GM21825 (cell line): ENCODE data around the gene CDC42BPG.
"Not testable (repeated sequence)": the region's sequence is repeated elsewhere in the genome, so short reads cannot be mapped to it uniquely, and the experiment has no call there.

Experiments used
- ATAC-seq: cut with Tn5 transposase; IDR thresholded peaks from one replicate; pipeline ENCODE4 v1.9.1; 2021; ENCODE audit warnings: mild to moderate bottlenecking, moderate library complexity; ENCODE audit not compliant: unreplicated experiment

The CDC42BPG gene

DNA sequence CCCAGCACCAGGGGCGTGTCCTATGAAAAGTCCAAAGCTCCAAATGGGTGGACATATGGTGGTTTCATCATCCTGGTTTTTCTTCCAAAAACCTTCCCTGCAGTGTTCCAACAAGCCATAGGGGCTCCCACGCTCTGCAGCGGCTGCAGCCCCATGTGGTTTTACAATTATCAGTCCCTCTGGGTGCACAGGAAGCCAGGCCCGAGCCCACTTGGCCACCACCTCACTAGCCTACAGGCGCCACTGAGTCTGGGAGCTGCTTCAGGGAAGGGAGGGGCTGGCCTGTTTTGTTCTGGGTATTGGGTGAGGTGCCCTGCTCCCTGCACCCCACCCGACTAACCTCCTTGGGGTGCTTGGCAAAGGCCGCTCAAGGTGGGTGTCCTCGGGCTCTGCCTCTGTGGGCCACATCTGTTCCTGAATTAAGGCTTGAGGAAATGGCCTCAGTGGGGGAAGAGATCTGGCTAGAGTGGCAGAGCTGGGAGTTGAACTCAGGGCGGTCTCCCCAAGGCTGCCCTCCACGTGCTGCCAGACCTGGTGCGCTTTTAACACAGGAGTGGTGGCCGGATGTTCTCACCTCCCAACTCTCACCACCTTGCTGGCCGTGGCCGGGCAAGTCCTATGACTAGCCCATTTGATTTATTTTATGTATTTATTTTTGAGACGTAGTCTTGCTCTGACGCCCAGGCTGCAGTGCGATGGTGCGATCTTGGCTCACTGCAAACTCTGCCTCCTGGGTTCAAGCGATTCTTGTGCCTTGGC lies 5.3 kb upstream of the CDC42BPG start:
- no peak for ATAC-seq

DNA sequence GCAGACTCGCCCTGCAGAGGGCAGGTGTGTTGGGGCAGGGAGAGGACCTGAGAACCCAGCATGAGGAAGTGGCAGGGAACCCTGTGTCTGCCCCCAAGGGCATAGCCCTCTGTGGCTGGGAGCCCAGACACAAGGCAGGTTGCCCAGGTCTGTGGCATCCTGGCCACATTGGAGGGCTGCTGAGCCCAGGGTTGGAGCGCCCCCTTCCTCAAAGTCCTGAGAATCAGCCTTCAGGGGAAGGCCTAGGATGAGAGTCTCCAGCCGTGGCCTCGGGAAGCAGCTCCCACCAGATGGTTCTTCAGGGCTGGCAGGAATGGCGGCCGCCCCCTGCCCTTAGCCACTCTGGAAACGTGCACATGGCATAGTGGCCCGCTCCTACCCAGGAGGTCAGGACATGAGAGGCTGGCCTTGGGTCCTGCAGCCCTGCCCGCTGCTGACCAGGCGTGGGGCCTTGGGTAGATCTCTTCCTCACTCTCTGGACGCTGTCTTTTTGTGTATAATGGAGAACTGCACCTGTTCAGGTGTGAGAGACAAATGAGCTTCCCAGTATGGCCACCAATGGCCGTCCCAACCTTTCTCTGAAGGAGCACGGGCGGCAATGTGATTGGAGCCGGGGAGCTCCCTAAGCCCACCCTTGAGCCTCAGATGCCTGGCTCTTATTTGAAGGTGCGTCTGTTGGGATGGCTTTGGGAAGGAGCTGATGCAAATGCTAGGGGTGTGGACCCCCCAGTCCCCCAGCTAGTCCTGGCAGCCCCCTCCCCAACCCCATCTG lies 4.6 kb upstream of the CDC42BPG start:
- no peak for ATAC-seq

DNA sequence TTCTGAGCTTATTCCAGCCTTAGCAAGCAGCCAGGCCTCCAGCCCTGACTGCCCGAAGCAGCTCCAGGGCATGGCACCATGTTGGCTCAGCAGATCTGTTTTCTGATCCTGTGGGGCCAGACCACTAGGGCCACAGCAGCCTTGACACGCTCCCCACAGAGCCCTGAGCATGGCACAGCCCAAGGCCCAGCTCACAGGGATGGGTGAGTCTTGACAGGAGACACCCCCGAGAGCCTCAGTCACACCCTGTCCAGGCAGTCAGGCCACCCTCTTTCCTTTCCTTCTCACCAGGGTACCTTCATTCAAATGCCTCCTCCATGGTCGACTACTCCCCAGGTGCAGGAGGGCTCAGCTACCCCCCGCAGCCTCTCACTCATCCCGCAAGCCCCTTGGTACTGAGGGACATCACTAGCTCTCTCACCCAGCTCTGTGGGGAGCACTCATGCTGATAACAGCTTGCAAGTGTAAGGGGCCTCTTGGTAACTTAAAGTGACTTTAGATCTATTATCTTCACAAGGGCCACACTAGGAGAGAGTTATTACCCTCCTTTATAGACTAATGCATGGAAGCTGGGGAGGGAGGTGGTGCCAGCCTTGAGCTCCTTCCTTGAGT lies 3.9 kb upstream of the CDC42BPG start:
- no peak for ATAC-seq

DNA sequence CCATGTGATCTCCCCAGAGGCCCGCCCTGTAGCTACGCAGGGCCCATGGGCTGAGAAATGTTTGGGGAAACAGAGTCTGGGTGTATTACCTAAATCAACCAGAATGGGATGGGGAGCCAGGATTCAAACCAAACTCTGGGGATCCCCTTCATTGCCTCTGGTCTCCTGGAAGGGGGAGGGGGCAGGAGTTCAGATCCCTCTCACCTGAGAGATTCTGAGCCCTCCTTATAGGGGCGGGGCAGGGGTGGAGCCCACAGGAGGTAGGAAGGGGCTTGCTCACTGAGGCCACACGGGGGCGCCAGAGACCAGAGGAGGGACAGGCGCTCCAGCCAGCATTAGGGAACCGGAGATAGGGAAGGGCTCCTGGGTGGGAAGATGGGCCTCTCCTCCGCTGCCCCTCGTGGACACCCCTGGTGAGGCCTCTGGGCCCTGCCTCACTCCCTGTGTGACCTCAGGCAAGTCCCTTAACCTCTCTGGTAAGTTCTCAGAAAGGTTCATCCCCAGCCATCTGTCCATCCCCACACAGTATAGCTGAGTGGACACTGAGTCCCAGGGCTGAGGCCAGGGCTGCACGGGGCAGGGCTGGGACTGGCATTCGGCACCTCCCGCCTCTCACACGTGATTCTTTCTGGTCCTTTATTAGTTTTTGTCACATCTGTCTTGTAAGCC lies 2.7 kb upstream of the CDC42BPG start:
- ATAC-seq: no peak

DNA sequence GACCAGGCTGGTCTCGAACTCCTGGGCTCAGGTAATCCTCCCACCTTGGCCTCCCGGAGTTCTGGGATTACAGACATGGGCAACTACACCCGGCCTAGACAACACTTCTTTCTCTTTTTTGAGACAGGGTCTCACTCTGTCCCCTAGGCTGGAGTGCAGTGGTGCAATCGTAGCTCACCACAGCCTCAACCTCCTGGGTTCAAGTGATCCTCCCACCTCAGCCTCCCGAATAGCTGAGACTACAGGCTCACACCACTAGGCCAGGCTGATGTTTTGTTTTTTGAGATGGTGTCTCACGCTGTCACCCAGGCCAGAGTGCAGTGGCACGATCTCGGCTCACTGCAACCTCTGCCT lies 1.3 kb upstream of the CDC42BPG start:
- ATAC-seq: not testable (repeated sequence)

DNA sequence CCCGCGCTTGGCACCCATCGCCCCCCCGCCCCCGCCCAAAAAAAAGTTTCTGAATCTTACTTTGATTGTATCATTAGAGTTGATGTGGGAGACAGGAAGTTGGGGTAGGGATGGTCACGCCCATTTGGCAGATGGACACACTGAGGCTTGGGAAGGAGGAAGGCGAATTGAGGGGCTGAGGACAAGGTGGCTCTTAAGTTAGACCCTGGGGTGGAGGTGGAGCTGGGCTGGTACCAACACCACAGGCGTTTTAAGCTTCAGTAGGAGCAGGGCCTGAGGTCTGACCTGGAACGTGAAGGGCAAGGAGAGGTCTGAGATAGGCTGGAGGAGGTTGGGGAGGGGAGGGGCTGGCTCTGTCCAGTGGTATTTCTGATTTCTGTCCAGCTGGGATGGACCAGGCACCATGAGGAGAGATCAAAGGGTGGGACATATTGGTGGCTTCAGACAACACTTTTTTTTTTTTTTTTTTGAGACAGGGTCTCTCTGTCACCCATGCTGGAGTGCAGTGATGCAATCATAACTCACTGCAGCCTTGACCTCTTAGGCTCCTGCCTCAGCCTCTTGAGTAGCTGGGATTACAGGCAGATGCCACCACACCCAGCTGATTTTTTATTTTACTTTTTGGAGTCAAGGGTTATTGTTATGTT lies 799 bp upstream of the CDC42BPG start:
- no peak for ATAC-seq

DNA sequence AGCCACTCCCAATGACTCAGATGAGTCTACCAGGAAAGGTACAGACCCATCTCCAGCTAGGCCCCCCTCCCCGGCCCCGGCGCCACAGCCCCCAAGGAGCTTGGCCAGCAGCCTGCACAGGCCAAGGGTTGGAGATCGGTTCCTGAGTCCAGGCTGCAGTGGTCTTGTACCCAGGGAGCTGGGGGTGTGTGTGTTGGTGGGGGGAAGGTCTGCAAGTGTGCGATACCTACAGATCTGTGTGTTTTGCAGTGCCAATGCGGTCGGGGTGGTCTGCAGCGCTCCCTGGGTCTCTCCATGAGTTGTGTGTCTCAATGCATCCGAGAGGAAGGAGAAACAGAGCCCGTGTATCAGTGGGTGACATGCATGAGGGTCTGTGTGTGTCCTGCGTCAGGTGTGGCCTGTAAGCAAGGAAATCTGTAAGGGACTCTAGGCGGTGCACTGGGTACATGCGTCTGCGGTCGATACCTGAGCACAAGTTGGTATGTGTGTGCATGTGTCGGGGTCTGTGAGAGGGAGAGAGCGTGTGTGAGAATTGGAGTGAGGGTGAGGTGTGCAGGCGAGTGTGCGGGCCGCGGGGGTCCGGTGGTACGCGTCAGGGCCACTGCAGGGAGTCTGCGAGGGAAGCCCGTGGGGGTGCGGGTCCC lies 645 bp downstream of the CDC42BPG start:
- ATAC-seq: no peak

DNA sequence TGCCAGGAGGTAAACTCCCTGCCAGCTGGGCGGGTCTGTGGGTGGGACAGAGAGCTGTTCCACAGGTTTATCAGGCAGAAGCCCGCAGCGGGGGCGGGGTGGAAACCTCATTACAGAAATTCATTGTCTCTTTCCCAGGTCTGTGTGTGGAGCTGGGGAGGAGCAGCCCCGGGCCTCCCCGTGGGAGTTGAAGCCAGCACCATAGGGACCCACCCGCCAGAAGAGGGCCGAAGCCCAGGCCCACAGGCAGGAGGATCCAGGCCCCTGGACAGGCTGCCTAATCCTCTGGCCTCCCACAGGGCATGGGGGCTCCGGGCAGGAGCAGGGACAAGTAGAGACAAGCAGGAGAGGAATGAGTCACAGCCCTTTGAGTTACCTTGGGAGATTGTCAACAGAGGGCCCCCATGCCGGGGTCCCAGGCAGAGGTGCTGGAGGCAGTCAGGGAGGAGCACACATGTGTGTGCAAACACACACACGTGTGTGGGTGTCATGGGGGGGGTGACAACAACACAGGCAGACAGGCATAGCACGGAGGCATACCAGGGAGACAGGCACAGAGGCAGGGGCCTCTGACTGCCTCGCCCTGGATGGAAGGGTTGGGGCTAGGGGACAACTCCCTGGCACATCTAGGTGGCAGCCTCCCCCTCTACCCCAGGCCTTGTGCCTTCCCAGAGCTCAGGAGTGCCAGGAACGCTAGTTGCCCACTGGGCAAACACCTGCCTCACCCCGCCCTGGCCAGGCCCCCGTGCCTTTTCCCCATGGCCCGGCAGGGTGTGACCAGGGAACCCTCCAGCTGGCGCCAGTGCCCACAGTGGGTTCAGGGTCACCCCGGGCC lies 1.4 kb downstream of the CDC42BPG start:
- ATAC-seq: no peak

DNA sequence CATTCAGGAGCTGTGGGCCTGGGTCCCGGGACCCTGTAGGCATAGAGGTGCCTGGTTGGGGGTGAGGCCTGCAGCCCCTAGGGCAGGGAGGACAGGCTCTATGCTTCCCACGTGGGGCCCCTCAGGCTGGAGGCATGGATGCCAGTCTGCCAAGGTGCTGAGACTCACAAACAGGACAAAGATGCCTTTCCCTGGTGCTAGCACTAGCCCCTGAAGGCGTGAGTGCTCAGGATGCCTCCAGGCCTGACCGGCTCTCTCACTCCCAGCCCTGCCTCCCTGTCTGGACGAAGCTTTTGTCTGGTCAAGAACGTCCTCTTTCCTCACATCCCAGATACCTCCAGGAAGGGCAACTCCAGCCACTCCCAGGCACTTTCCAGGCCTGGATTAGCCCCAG lies 2.1 kb downstream of the CDC42BPG start:
- ATAC-seq: no peak

DNA sequence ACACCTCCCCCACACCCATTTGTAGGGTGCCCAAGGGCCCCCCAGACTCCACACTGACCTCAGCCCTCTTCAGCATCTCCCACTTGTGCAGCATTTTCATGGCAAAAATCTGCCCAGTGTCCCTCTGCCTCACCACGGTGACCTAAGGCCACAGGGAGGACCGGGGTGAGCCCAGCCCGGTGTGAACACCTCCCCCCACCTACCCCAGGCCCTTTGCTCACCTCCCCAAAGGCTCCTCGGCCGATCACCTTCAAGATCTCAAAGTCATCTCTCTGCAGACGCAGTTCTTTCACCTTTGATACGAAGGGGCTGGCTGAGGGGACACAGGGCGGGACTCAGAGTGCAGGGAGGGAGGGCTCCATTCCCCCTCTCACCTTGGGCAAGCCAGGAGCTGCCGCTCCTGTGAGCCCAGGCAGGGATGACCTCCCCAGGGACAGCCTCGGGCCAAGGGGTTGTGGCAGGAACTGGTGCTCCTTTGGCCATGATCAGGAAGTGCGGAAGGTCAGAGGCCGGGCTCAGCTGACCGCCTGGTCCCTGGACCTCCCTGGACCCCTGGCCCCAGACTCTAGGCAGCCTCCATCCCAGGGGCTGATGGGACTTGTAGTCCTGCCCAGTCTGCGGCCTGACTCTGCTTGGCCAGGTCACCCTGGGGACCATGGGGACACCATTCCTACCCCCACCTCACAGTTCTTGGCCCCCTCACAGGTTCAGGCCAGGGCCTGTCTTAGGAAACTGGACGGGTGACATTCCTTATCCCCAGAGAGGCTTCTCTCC lies 2.7 kb downstream of the CDC42BPG start:
- no peak for ATAC-seq

DNA sequence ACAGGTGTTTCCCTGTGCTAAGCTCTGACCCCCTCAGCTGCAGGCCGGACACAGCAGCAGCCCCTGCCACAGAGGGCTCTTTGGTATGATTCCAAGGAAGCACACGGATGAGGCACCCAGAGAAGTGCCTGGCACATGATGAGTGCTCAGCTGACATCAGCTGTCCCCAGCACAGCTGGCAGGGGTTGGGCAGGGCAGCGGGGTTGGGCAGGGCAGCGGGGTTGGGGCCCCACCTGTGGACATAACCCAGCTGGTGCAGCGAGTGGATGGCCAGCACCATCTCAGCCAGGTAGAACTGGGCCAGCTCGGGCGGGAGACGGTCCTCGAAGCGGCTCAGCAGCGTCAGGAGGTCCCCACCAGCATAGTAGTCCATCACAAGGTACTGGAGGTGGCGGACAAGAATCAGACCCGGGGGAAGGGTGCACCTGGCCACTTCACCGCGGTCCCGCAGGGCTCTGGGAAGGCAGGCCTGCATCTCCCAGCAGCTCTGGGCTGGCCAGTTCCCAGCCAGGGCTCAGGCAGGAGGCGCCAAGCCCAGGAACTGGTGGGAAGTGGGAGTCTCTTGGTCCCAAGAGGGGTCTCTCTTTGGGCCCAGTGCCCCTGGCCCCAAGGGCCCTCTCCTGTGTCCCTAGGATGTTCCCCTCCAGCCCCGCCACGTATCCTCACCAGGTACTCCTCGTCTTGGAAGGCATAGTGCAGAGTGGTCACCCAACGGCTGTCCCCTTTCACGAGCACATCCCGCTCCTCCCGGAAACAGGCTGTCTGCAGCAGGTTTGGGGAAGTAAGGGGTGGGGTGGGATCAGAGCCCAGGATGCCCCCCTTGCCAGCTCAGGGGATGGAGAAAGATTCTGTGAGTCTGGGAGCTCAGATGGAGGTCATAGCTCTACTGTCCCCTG lies 4.3 kb downstream of the CDC42BPG start:
- no peak for ATAC-seq

DNA sequence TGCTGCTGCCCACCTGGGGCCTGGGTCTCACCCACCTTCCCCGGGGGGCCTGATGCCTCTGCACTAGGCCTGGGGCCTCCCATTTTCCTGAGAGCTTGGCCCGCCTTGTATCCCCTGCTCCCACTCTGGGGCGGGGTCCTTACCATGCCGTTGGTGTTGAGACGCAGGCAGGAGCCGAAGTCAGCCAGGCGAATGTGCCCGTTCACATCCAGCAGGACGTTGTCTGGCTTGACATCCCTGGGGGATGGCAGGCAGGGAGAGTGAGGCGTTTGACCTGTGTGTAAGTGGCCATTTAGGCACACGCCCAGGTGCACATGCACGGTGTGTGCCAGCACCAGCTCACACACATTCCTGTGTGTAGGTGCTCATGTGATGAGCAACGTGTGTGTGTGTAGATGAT lies 5.1 kb downstream of the CDC42BPG start:
- no peak for ATAC-seq

DNA sequence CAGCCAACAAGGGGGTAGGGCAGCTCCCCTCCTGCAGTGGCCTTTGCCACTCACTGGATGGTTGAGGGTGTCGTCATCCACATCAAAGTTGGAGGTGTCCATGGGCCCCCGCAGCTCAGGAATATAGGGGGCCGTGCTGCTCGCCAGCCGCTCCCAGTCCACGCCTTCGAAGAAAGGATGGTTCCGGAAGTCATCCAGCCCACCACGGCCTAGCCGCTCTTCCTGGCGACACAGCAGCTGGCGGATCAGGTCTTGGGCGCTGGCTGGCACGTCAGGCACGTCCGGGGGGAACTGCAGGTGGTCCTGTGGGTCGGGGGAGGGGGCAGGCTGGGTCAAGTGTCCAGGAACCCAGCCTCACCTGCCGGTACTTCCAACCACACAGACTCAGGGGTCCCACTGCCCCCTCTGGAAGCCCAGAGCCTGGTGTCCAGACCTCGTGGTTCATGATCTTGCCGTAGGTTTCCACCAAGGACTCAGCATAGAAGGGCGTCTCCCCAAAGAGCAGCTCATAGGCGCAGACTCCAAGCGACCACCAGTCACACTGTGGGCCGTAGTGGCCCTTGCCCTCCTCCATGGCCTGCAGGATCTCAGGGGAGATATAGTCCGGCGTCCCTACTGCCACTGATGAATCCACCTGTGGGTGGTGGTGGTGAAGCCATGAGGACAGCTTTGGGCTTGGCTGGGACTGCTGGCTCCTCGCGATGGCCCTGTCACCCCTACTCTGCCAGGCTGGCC lies 5.7 kb downstream of the CDC42BPG start:
- ATAC-seq: no peak

DNA sequence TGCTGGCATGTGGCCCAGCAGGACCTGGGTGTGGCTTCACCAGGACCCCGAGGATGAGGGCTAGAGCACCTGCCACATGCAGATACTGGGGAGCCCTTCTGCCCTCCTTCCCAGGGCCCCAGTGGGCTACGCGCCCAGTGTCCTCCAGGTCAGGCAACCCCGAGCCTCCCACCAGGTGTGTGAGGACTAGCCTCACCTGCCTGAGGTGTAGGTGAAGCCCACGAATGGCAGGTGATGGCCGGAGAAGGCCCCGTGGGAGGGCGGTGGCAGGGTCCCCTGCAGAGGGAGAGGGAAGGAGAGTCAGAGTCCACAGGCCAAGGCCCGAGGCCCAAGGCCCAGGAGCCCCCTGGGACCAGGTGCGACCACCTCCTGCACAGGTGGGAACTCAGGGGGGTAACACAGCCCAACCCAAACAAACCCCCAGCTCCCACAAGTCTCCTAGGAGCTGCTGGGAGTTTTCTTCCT lies 6.5 kb downstream of the CDC42BPG start:
- no peak for ATAC-seq

DNA sequence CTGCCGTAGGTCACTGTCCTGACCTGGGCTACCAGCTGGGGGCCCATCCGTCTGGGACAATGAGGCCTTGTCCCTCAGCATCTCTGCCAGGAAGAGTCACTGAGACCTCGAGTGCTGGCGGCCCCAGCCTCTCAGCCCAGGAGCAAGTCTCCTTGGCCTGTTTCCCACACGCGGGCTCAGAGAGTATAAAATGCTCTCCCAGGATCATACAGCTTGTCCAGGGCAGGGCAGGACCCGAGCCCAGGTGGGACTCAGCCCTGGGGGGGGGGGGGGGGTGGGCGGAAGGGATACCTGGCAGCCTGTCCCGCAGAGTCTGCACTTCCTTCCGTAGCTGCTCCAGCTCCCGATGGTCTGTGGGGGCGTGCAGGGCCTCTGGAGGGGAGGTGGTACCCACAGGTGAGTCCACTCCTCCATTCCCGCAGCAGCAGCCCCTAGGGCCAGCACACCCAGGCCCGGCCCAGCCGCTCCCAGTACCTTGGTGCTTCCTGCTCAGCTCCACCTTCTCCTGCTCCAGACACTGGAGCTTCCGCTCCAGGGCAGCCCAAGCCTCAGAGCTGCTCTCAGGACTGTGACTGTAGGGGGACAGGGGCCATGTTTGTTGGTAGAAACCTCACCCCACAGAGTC lies 7.9 kb downstream of the CDC42BPG start:
- no peak for ATAC-seq

DNA sequence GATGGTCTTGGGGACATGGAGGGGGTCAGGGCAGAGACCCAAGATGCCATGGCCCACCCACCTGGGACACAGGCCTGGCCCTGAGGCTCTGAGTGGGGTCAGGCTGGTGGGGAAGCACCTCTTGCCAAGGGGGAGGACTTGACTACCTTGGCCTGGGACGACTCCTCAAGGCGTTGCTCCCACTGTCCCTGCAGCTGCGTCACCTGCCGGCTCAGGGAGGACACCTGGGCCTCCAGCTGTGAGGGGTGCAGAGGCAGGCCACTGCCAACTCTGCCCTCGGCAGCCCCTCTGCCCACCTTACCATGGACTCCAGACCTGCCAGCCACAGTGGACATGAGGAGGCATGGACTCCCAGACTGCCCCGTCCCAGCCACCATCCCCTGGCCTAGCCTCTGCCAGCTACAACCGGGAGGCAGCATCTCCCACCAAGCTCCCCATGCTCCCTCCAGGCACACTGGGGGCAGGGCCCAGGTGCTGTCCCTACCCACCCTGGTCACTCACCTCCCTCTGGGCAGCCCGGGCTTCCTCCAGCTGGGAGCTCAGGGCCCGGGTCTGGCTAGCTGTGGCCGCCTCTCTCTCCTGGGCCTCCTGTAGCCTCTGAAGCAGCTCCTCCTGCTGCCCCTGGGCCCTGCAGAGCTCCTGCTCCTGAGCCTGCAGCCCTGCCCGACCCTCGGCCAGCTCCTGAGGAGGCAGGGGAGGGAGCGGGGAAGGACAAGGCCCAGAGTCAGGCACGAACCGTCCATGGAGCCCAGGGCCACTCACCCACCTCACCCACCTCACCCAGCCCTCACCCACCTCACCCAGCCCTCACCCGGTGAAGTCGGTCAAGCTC lies 8.6 kb downstream of the CDC42BPG start:
- ATAC-seq: no peak
